GM23338 (cell line): ENCODE measurements around the gene IL1RAPL2. TPM values are rescaled to one million over a fixed set of nuclear protein-coding genes. Genes with fewer than 3 reads are reported as not detected.

Source experiments
- ATAC-seq: fragments of 200-7000 bp; cut with Tn5 transposase; 3 replicates; pipeline ENCODE4 v1.9.1; 2020
- DNase-seq: peaks from one replicate; pipeline ENCODE4 v3.0.0-alpha.2; 2015; ENCODE audit warnings: low spot score
- H2AFZ ChIP-seq: fragments of 200-600 bp; sonication (generic); 2 replicates; pipeline ENCODE4 v1.8.0; 2016; ENCODE audit warnings: antibody characterized with exemption, mild to moderate bottlenecking, moderate library complexity
- H3F3A ChIP-seq: fragments of 200-600 bp; sonication (generic); replicated peaks from 2 replicates; pipeline ENCODE4 v1.8.0; 2017; ENCODE audit warnings: antibody characterized with exemption, mixed run types, low read depth
- H3K27ac ChIP-seq: fragments of 200-600 bp; sonication (generic); 2 replicates; pipeline ENCODE4 v1.6.1; 2016; ENCODE audit warnings: low read depth
- H3K27me3 ChIP-seq: fragments of 200-600 bp; sonication (generic); 2 replicates; pipeline ENCODE4 v1.8.0; 2016; ENCODE audit warnings: mild to moderate bottlenecking, mixed run types, moderate library complexity; ENCODE audit not compliant: insufficient read depth
- H3K36me3 ChIP-seq: fragments of 200-600 bp; sonication (generic); 2 replicates; pipeline ENCODE4 v1.8.0; 2016; ENCODE audit warnings: mild to moderate bottlenecking; ENCODE audit not compliant: insufficient read depth
- H3K4me1 ChIP-seq: fragments of 200-600 bp; sonication (generic); 2 replicates; pipeline ENCODE4 v1.8.0; 2016; ENCODE audit warnings: mild to moderate bottlenecking, moderate library complexity; ENCODE audit not compliant: insufficient read depth
- H3K4me2 ChIP-seq: fragments of 200-600 bp; sonication (generic); 2 replicates; pipeline ENCODE4 v1.7.1; 2017; ENCODE audit warnings: mixed run types
- H3K4me3 ChIP-seq: fragments of 200-600 bp; sonication (generic); 2 replicates; pipeline ENCODE4 v1.6.1; 2016; ENCODE audit warnings: mixed run types
- H3K79me2 ChIP-seq: fragments of 200-600 bp; sonication (generic); replicated peaks from 2 replicates; pipeline ENCODE4 v1.8.0; 2017; ENCODE audit warnings: mild to moderate bottlenecking; ENCODE audit not compliant: insufficient read depth
- H3K9me2 ChIP-seq: fragments of 200-600 bp; sonication (generic); 2 replicates; pipeline ENCODE4 v1.8.0; 2017; ENCODE audit not compliant: insufficient read depth
- H4K20me1 ChIP-seq: fragments of 200-600 bp; sonication (generic); replicated peaks from 2 replicates; pipeline ENCODE4 v1.8.0; 2017; ENCODE audit warnings: mild to moderate bottlenecking; ENCODE audit not compliant: insufficient read depth
- H3K27ac Mint-ChIP-seq: 2 replicates; pipeline ENCODE4 v1.8.0; 2020; ENCODE audit warnings: inconsistent platforms, mild to moderate bottlenecking, moderate library complexity, mixed read lengths
- H3K27me3 Mint-ChIP-seq: 3 replicates; pipeline ENCODE4 v1.8.0; 2022; ENCODE audit warnings: low read depth, mild to moderate bottlenecking, moderate library complexity, mixed read lengths, inconsistent platforms; ENCODE audit not compliant: insufficient read depth, poor library complexity
- H3K36me3 Mint-ChIP-seq: 3 replicates; pipeline ENCODE4 v1.8.0; 2021; ENCODE audit warnings: low read depth, mild to moderate bottlenecking, inconsistent platforms, moderate library complexity, mixed read lengths
- H3K4me1 Mint-ChIP-seq: 3 replicates; pipeline ENCODE4 v1.8.0; 2020; ENCODE audit warnings: mild to moderate bottlenecking, inconsistent platforms, mixed read lengths
- H3K4me3 Mint-ChIP-seq: 3 replicates; pipeline ENCODE4 v1.8.0; 2021; ENCODE audit warnings: moderate library complexity, mild to moderate bottlenecking, inconsistent platforms, mixed read lengths
- H3K9me3 Mint-ChIP-seq: 3 replicates; pipeline ENCODE4 v1.8.0; 2020; ENCODE audit warnings: moderate library complexity, mild to moderate bottlenecking, inconsistent platforms, mixed read lengths
- CREB1 ChIP-seq: fragments of 250-450 bp; sonication (Bioruptor Pico); IDR thresholded peaks from 2 replicates; pipeline ENCODE4 v1.5.0; 2020; ENCODE audit warnings: low read depth, mild to moderate bottlenecking, moderate library complexity
- CTCF ChIP-seq, 2 experiments: fragments of 200-600 bp in 1 of 2; sonication (generic) in 1 of 2; conservative IDR thresholded peaks; 2 replicates each; pipeline versions ENCODE4 v1.5.1 to v1.6.1; 2016 to 2017; ENCODE audit warnings: antibody characterized with exemption in 2 of 2, low read depth in 2 of 2, mild to moderate bottlenecking in 2 of 2, moderate library complexity in 1 of 2
- EZH2 ChIP-seq: fragments of 200-600 bp; sonication (generic); IDR thresholded peaks from one replicate; pipeline ENCODE4 v1.8.0; 2017; ENCODE audit warnings: antibody characterized with exemption, mild to moderate bottlenecking, low read depth; ENCODE audit not compliant: unreplicated experiment
- EZH2phosphoT487 ChIP-seq: fragments of 200-600 bp; sonication (generic); IDR thresholded peaks from one replicate; pipeline ENCODE4 v1.8.1; 2018; ENCODE audit warnings: antibody characterized with exemption; ENCODE audit not compliant: unreplicated experiment
- NANOG ChIP-seq: IDR thresholded peaks from 2 replicates; pipeline ENCODE4 v1.6.1; 2016; ENCODE audit warnings: antibody characterized with exemption, borderline replicate concordance
- POLR2AphosphoS5 ChIP-seq: IDR thresholded peaks from 2 replicates; pipeline ENCODE4 v1.6.1; 2016; ENCODE audit warnings: antibody characterized with exemption, low read depth
- STAT1 ChIP-seq: IDR thresholded peaks from one replicate; pipeline ENCODE4 v1.6.1; 2016; ENCODE audit warnings: antibody characterized with exemption; ENCODE audit not compliant: unreplicated experiment
- ZNF114 ChIP-seq: fragments of 250-450 bp; sonication (Bioruptor Pico); IDR thresholded peaks from 2 replicates; pipeline ENCODE4 v1.5.0; 2020; ENCODE audit warnings: mild to moderate bottlenecking, moderate library complexity
- ZNF331 ChIP-seq: fragments of 250-450 bp; sonication (Bioruptor Pico); IDR thresholded peaks from 2 replicates; pipeline ENCODE4 v1.5.0; 2020; ENCODE audit warnings: low read depth, mild to moderate bottlenecking, moderate library complexity
- polyA plus RNA-seq: library from polyadenylated mRNA; unstranded; fragments of >200 nt; fragmentation: Nextera tagmentation; extraction: Ambion mirVana; gene quantifications from 2 replicates; pipeline ENCODE4 v1.2.1, GENCODE V29; 2016
- total RNA-seq: library from RNA; depleted of rRNA; stranded (reverse); fragments of >200 nt; shearing (Covaris generic); gene quantifications from 2 replicates; pipeline ENCODE4 v1.2.3, GENCODE V29; 2014
- TF ChIP-seq, protein P1 (sequence below): fragments of 250-450 bp; sonication (Bioruptor Pico); IDR thresholded peaks from 2 replicates; pipeline ENCODE4 v1.5.0; 2020; ENCODE audit warnings: mild to moderate bottlenecking, moderate library complexity
- TF ChIP-seq, protein P2 (sequence below): IDR thresholded peaks from one replicate; pipeline ENCODE4 v1.6.1; 2018; ENCODE audit warnings: antibody characterized with exemption; ENCODE audit not compliant: unreplicated experiment

Gene IL1RAPL2
- total and polyA plus RNA-seq, 2 experiments from 2014 or later = 0.80 to 0.94 TPM

DNA sequence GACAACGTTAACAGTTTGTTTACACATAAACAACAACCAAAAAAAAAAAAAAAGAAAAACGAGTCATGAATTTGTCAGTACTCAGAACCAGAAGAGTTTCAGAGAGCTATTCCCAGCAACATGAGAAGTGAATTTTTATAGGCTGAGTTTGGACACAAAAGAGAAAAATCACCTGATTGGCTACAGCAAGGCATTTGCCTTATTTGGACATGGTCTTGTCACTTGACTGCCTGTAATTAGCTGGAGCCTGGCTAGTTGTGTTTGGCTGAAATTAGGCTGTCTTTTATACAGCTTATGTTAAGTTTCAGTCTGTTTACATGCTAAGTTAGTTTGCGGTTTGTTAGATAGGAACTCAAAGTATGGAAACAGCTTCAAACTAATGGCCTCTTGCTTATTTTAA, 655.4 kb downstream of the IL1RAPL2 start (continued):
- no peak for TF ChIP-seq EZH2
- no peak for TF ChIP-seq ZNF331 (CRISPR knock-in tag)
- TF ChIP-seq CTCF (conservative IDR thresholded peaks at IDR 0.05; ENCODE audit: low read depth in 2 of 2) = no peak
- TF ChIP-seq NANOG = no peak
- no peak for TF ChIP-seq CREB1 (CRISPR knock-in tag)

DNA sequence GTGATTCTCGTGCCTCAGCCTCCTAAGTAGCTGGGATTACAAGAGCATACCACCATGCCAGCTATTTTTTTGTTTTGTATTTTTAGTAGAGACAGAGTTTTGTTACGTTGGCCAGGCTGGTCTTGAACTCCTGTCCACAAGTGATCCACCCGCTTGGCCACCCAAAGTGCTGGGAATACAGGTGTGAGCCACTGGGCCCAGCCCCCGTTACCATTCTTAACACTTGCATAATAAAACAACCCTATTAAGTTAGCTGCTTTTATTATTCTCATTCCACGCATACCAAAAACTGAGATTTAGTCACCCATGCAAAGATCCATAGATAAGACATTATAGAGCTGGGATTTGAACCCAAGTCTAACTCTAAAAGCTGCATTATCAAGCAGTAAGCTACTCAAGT, 660.5 kb downstream of the IL1RAPL2 start:
- no peaks in the 10 kb centered on the region for H3F3A ChIP-seq
- peaks cover 16% of the 10 kb centered on the region; the same call in 2 of the 3 replicates for H3K4me1 Mint-ChIP-seq
- no peak overlapping the region for H3K4me2 ChIP-seq
- no peaks in the 10 kb centered on the region for H3K27me3 ChIP-seq
- no peak overlapping the region for H3K27ac Mint-ChIP-seq
- H3K4me3 Mint-ChIP-seq = no peak overlapping the region
- peak overlapping the region; percentile 79 for H3K27ac ChIP-seq
- no peak overlapping the region for H2AFZ ChIP-seq
- H3K4me3 ChIP-seq = no peak overlapping the region
- H3K36me3 Mint-ChIP-seq = peaks cover 6% of the 10 kb centered on the region; the same call in 1 of the 3 replicates
- H3K36me3 ChIP-seq = no peaks in the 10 kb centered on the region
- no peak for ATAC-seq
- peaks cover 12% of the 10 kb centered on the region for H3K4me1 ChIP-seq
- no peaks in the 10 kb centered on the region for H4K20me1 ChIP-seq
- no peaks in the 10 kb centered on the region for H3K9me3 Mint-ChIP-seq
- DNase-seq = peak; percentile 46
- no peaks in the 10 kb centered on the region for H3K27me3 Mint-ChIP-seq
- no peaks in the 10 kb centered on the region for H3K79me2 ChIP-seq
- no peaks in the 10 kb centered on the region for H3K9me2 ChIP-seq
- TF ChIP-seq CTCF (conservative IDR thresholded peaks at IDR 0.05; ENCODE audit: low read depth in 2 of 2) (no peak), POLR2AphosphoS5 (no peak), CREB1 (CRISPR knock-in tag) (no peak), EZH2phosphoT487 (no peak), STAT1 (no peak), ZNF114 (CRISPR knock-in tag) (no peak), NANOG (no peak), ZNF331 (CRISPR knock-in tag) (no peak)
- TF ChIP-seq, protein P1, sequence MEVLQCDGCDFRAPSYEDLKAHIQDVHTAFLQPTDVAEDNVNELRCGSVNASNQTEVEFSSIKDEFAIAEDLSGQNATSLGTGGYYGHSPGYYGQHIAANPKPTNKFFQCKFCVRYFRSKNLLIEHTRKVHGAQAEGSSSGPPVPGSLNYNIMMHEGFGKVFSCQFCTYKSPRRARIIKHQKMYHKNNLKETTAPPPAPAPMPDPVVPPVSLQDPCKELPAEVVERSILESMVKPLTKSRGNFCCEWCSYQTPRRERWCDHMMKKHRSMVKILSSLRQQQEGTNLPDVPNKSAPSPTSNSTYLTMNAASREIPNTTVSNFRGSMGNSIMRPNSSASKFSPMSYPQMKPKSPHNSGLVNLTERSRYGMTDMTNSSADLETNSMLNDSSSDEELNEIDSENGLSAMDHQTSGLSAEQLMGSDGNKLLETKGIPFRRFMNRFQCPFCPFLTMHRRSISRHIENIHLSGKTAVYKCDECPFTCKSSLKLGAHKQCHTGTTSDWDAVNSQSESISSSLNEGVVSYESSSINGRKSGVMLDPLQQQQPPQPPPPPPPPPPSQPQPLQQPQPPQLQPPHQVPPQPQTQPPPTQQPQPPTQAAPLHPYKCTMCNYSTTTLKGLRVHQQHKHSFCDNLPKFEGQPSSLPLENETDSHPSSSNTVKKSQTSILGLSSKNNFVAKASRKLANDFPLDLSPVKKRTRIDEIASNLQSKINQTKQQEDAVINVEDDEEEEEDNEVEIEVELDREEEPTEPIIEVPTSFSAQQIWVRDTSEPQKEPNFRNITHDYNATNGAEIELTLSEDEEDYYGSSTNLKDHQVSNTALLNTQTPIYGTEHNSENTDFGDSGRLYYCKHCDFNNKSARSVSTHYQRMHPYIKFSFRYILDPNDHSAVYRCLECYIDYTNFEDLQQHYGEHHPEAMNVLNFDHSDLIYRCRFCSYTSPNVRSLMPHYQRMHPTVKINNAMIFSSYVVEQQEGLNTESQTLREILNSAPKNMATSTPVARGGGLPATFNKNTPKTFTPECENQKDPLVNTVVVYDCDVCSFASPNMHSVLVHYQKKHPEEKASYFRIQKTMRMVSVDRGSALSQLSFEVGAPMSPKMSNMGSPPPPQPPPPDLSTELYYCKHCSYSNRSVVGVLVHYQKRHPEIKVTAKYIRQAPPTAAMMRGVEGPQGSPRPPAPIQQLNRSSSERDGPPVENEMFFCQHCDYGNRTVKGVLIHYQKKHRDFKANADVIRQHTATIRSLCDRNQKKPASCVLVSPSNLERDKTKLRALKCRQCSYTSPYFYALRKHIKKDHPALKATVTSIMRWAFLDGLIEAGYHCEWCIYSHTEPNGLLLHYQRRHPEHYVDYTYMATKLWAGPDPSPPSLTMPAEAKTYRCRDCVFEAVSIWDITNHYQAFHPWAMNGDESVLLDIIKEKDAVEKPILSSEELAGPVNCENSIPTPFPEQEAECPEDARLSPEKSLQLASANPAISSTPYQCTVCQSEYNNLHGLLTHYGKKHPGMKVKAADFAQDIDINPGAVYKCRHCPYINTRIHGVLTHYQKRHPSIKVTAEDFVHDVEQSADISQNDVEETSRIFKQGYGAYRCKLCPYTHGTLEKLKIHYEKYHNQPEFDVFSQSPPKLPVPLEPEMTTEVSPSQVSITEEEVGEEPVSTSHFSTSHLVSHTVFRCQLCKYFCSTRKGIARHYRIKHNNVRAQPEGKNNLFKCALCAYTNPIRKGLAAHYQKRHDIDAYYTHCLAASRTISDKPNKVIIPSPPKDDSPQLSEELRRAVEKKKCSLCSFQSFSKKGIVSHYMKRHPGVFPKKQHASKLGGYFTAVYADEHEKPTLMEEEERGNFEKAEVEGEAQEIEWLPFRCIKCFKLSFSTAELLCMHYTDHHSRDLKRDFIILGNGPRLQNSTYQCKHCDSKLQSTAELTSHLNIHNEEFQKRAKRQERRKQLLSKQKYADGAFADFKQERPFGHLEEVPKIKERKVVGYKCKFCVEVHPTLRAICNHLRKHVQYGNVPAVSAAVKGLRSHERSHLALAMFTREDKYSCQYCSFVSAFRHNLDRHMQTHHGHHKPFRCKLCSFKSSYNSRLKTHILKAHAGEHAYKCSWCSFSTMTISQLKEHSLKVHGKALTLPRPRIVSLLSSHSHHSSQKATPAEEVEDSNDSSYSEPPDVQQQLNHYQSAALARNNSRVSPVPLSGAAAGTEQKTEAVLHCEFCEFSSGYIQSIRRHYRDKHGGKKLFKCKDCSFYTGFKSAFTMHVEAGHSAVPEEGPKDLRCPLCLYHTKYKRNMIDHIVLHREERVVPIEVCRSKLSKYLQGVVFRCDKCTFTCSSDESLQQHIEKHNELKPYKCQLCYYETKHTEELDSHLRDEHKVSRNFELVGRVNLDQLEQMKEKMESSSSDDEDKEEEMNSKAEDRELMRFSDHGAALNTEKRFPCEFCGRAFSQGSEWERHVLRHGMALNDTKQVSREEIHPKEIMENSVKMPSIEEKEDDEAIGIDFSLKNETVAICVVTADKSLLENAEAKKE (CRISPR knock-in tag) = no peak
- TF ChIP-seq, protein P2, sequence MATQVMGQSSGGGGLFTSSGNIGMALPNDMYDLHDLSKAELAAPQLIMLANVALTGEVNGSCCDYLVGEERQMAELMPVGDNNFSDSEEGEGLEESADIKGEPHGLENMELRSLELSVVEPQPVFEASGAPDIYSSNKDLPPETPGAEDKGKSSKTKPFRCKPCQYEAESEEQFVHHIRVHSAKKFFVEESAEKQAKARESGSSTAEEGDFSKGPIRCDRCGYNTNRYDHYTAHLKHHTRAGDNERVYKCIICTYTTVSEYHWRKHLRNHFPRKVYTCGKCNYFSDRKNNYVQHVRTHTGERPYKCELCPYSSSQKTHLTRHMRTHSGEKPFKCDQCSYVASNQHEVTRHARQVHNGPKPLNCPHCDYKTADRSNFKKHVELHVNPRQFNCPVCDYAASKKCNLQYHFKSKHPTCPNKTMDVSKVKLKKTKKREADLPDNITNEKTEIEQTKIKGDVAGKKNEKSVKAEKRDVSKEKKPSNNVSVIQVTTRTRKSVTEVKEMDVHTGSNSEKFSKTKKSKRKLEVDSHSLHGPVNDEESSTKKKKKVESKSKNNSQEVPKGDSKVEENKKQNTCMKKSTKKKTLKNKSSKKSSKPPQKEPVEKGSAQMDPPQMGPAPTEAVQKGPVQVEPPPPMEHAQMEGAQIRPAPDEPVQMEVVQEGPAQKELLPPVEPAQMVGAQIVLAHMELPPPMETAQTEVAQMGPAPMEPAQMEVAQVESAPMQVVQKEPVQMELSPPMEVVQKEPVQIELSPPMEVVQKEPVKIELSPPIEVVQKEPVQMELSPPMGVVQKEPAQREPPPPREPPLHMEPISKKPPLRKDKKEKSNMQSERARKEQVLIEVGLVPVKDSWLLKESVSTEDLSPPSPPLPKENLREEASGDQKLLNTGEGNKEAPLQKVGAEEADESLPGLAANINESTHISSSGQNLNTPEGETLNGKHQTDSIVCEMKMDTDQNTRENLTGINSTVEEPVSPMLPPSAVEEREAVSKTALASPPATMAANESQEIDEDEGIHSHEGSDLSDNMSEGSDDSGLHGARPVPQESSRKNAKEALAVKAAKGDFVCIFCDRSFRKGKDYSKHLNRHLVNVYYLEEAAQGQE = no peak
